H1 (cell line): ENCODE measurements around the gene TDRKH. TPM values are rescaled to one million over a fixed set of nuclear protein-coding genes. Genes with fewer than 3 reads are reported as not detected.

Source experiments
- CHD2 ChIP-seq: IDR thresholded peaks from 2 replicates; pipeline ENCODE4 v1.6.1; 2012; ENCODE audit warnings: low read length, improper control_type of control experiment
- FOSL1 ChIP-seq: IDR thresholded peaks from 2 replicates; pipeline ENCODE4 v1.6.1; 2011; ENCODE audit warnings: mild to moderate bottlenecking, low read depth, low read length, moderate library complexity; ENCODE audit not compliant: insufficient read depth
- POU5F1 ChIP-seq: IDR thresholded peaks from 2 replicates; pipeline ENCODE4 v1.6.1; 2011; ENCODE audit warnings: low read depth, mild to moderate bottlenecking, low read length, moderate library complexity
- RBBP5 ChIP-seq: IDR thresholded peaks from 2 replicates; pipeline ENCODE4 v1.7.1; 2012; ENCODE audit warnings: low read depth, mild to moderate bottlenecking, inconsistent platforms, low read length, moderate library complexity, borderline replicate concordance
- SIN3A ChIP-seq, 2 experiments: IDR thresholded peaks in 1 of 2; conservative IDR thresholded peaks in 1 of 2; 2 replicates each; pipeline ENCODE4 v1.6.1; 2011 to 2012; ENCODE audit warnings: low read length in 2 of 2, improper control_type of control experiment in 1 of 2, low read depth in 1 of 2, mild to moderate bottlenecking in 1 of 2
- YY1 ChIP-seq: IDR thresholded peaks from 2 replicates; pipeline ENCODE4 v1.6.1; 2011; ENCODE audit warnings: low read depth, mild to moderate bottlenecking, low read length
- polyA plus RNA-seq, 7 experiments: library from polyadenylated mRNA; depleted of rRNA in 3 of 7; stranded (reverse) in 5 of 7; unstranded in 2 of 7; fragments of >200 nt in 5 of 7; fragments of 200-250 nt in 2 of 7; gene quantifications; 1 replicate in 5 of 7; 2 replicates in 1 of 7; 4 replicates in 1 of 7; pipeline versions ENCODE4 v1.2.1 to v1.2.3, GENCODE V29; 2011 to 2013; ENCODE audit warnings: missing spikeins in 2 of 7, mixed read lengths in 2 of 7
- total RNA-seq: library from RNA; stranded (reverse); fragmentation: NEBNext Ultra II Directional; extraction: Animal tissue kit (Norgen Biotek cat#: 25700); gene quantifications from 2 replicates; pipeline ENCODE4 v1.2.1, GENCODE V29; 2021
- TF ChIP-seq, protein P1 (sequence below): fragments of 300-600 bp; sonication (generic); IDR thresholded peaks from 2 replicates; pipeline ENCODE4 v1.7.1; 2012; ENCODE audit warnings: low read length, moderate library complexity, mild to moderate bottlenecking, inconsistent platforms; ENCODE audit not compliant: insufficient replicate concordance
- TF ChIP-seq, protein P2 (sequence below): IDR thresholded peaks from 2 replicates; pipeline ENCODE4 v1.6.1; 2011; ENCODE audit warnings: low read depth, mild to moderate bottlenecking, low read length; ENCODE audit not compliant: insufficient read depth

Gene TDRKH
- total and polyA plus RNA-seq, 2 of the 8 experiments (the other 6 are each of a cell fraction or from before 2014, with no cell fraction given) = 9.9 to 26.1 TPM

DNA sequence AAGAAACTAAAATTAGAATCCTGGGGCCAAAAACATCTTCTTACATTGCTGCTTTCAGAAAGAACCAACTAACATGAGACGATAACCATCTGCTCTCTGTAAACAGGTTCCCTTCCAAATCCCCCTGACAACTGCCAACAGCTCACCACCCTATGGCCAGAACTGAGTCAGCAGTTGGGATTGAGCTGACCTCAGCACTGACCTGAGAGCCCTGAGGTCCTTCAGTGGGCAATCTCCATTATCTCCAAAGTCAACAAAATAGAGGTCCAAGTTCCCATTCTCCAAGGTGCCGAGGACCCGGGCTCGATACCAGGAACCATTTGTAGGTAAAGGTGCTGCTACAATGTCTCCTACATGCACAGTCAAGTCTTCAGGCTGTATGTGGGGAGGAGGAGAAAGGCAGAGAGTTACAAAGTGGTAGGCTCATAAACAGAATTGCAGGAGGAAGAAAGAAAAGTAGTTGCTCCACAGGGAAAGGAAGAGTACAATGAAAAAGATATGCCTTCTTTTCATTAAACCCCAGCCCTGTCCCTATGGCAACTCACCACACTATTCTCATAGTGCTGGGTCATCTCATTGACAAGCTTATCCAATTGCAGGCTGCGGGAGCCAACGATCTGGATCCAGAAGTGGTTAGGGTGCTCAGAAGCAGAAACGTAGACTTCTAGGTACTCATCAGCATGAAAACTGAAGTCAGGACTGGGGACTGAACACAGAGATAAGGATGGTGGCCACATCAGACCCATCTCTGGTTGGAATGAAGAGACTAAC is 14.2 kb downstream of the TDRKH start (continued):
- TF ChIP-seq, protein P1, sequence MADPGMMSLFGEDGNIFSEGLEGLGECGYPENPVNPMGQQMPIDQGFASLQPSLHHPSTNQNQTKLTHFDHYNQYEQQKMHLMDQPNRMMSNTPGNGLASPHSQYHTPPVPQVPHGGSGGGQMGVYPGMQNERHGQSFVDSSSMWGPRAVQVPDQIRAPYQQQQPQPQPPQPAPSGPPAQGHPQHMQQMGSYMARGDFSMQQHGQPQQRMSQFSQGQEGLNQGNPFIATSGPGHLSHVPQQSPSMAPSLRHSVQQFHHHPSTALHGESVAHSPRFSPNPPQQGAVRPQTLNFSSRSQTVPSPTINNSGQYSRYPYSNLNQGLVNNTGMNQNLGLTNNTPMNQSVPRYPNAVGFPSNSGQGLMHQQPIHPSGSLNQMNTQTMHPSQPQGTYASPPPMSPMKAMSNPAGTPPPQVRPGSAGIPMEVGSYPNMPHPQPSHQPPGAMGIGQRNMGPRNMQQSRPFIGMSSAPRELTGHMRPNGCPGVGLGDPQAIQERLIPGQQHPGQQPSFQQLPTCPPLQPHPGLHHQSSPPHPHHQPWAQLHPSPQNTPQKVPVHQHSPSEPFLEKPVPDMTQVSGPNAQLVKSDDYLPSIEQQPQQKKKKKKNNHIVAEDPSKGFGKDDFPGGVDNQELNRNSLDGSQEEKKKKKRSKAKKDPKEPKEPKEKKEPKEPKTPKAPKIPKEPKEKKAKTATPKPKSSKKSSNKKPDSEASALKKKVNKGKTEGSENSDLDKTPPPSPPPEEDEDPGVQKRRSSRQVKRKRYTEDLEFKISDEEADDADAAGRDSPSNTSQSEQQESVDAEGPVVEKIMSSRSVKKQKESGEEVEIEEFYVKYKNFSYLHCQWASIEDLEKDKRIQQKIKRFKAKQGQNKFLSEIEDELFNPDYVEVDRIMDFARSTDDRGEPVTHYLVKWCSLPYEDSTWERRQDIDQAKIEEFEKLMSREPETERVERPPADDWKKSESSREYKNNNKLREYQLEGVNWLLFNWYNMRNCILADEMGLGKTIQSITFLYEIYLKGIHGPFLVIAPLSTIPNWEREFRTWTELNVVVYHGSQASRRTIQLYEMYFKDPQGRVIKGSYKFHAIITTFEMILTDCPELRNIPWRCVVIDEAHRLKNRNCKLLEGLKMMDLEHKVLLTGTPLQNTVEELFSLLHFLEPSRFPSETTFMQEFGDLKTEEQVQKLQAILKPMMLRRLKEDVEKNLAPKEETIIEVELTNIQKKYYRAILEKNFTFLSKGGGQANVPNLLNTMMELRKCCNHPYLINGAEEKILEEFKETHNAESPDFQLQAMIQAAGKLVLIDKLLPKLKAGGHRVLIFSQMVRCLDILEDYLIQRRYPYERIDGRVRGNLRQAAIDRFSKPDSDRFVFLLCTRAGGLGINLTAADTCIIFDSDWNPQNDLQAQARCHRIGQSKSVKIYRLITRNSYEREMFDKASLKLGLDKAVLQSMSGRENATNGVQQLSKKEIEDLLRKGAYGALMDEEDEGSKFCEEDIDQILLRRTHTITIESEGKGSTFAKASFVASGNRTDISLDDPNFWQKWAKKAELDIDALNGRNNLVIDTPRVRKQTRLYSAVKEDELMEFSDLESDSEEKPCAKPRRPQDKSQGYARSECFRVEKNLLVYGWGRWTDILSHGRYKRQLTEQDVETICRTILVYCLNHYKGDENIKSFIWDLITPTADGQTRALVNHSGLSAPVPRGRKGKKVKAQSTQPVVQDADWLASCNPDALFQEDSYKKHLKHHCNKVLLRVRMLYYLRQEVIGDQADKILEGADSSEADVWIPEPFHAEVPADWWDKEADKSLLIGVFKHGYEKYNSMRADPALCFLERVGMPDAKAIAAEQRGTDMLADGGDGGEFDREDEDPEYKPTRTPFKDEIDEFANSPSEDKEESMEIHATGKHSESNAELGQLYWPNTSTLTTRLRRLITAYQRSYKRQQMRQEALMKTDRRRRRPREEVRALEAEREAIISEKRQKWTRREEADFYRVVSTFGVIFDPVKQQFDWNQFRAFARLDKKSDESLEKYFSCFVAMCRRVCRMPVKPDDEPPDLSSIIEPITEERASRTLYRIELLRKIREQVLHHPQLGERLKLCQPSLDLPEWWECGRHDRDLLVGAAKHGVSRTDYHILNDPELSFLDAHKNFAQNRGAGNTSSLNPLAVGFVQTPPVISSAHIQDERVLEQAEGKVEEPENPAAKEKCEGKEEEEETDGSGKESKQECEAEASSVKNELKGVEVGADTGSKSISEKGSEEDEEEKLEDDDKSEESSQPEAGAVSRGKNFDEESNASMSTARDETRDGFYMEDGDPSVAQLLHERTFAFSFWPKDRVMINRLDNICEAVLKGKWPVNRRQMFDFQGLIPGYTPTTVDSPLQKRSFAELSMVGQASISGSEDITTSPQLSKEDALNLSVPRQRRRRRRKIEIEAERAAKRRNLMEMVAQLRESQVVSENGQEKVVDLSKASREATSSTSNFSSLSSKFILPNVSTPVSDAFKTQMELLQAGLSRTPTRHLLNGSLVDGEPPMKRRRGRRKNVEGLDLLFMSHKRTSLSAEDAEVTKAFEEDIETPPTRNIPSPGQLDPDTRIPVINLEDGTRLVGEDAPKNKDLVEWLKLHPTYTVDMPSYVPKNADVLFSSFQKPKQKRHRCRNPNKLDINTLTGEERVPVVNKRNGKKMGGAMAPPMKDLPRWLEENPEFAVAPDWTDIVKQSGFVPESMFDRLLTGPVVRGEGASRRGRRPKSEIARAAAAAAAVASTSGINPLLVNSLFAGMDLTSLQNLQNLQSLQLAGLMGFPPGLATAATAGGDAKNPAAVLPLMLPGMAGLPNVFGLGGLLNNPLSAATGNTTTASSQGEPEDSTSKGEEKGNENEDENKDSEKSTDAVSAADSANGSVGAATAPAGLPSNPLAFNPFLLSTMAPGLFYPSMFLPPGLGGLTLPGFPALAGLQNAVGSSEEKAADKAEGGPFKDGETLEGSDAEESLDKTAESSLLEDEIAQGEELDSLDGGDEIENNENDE = no peak
- no peak for TF ChIP-seq POU5F1
- TF ChIP-seq YY1 = no peak
- TF ChIP-seq FOSL1 = no peak
- TF ChIP-seq SIN3A (conservative IDR thresholded peaks at IDR 0.05 in 1 of 2, IDR thresholded peaks at IDR 0.05 in 1 of 2; ENCODE audit: low read depth in 1 of 2, low read length in 2 of 2) = no peak
- TF ChIP-seq RBBP5 = no peak
- TF ChIP-seq, protein P2, sequence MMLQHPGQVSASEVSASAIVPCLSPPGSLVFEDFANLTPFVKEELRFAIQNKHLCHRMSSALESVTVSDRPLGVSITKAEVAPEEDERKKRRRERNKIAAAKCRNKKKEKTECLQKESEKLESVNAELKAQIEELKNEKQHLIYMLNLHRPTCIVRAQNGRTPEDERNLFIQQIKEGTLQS = no peak
- TF ChIP-seq CHD2 = no peak
